SU-DHL-6 (cell line): ENCODE measurements around the gene PLEKHH2.
"Not testable (repeated sequence)": the region's sequence is repeated elsewhere in the genome, so short reads cannot be mapped to it uniquely, and the experiment has no call there.

Source experiments
- H2AFZ ChIP-seq: fragments of 200-600 bp; sonication (generic); 2 replicates; pipeline ENCODE4 v1.6.1; 2014; ENCODE audit warnings: low read depth, mild to moderate bottlenecking, moderate library complexity, mixed read lengths, antibody characterized with exemption, low read length; ENCODE audit not compliant: severe bottlenecking
- H3F3A ChIP-seq: fragments of 200-600 bp; shearing (Covaris generic); 2 replicates; pipeline ENCODE4 v1.6.0; 2016; ENCODE audit warnings: antibody characterized with exemption, mild to moderate bottlenecking; ENCODE audit not compliant: insufficient read depth
- H3K27ac ChIP-seq: fragments of 200-600 bp; sonication (generic); 2 replicates; pipeline ENCODE4 v1.5.1; 2016; ENCODE audit warnings: low read depth, mild to moderate bottlenecking, low read length, moderate library complexity, mixed read lengths
- H3K27me3 ChIP-seq: fragments of 200-600 bp; sonication (generic), shearing (Covaris generic); 2 replicates; pipeline ENCODE4 v1.6.0; 2014; ENCODE audit warnings: mild to moderate bottlenecking, low read length
- H3K36me3 ChIP-seq: fragments of 200-600 bp; sonication (generic); 2 replicates; pipeline ENCODE4 v1.6.1; 2014; ENCODE audit warnings: mild to moderate bottlenecking, low read length, mixed read lengths
- H3K4me2 ChIP-seq: fragments of 300-600, 200-600 bp; shearing (Covaris generic), sonication (generic); 2 replicates; pipeline ENCODE4 v1.6.0; 2014; ENCODE audit warnings: low read length, low read depth, mild to moderate bottlenecking; ENCODE audit not compliant: poor library complexity, severe bottlenecking
- H3K4me3 ChIP-seq: fragments of 200-600 bp; sonication (generic); 2 replicates; pipeline ENCODE4 v1.5.1; 2014; ENCODE audit warnings: antibody characterized with exemption, low read length, mild to moderate bottlenecking, mixed read lengths; ENCODE audit not compliant: insufficient read depth, poor library complexity, severe bottlenecking
- H3K79me2 ChIP-seq: fragments of 200-600 bp; sonication (generic); 2 replicates; pipeline ENCODE4 v1.6.1; 2014; ENCODE audit warnings: mild to moderate bottlenecking, low read length, moderate library complexity; ENCODE audit not compliant: insufficient read depth
- H3K9ac ChIP-seq: fragments of 200-600 bp; sonication (generic); 2 replicates; pipeline ENCODE4 v1.7.0; 2014; ENCODE audit warnings: mild to moderate bottlenecking, low read length
- H3K9me2 ChIP-seq: fragments of 200-600 bp; sonication (generic); replicated peaks from 2 replicates; pipeline ENCODE4 v1.6.1; 2014; ENCODE audit warnings: low read length; ENCODE audit not compliant: insufficient read depth
- H3K9me3 ChIP-seq: fragments of 200-600 bp; sonication (generic); 2 replicates; pipeline ENCODE4 v1.6.1; 2014; ENCODE audit warnings: low read length, mixed read lengths; ENCODE audit not compliant: insufficient read depth
- H4K20me1 ChIP-seq: fragments of 200-600 bp; sonication (generic); 2 replicates; pipeline ENCODE4 v1.6.1; 2014; ENCODE audit warnings: low read depth, mild to moderate bottlenecking, antibody characterized with exemption, low read length, moderate library complexity, mixed read lengths
- CTCF ChIP-seq: fragments of 200-600 bp; sonication (generic); IDR thresholded peaks from one replicate; pipeline ENCODE4 v1.5.1; 2017; ENCODE audit warnings: antibody characterized with exemption, mild to moderate bottlenecking, low read length, moderate library complexity; ENCODE audit not compliant: insufficient read depth, poor library complexity, severe bottlenecking
- EZH2phosphoT487 ChIP-seq: fragments of 200-600 bp; sonication (generic), shearing (Covaris generic); conservative IDR thresholded peaks from 2 replicates; pipeline ENCODE4 v1.6.1; 2018; ENCODE audit warnings: mild to moderate bottlenecking, antibody characterized with exemption, low read length, moderate library complexity, mixed read lengths

PLEKHH2 gene

GRCh38 chr2:43631618-43632317 lies 5.3 kb upstream of the PLEKHH2 start:
- Histone ChIP-seq H3K36me3 (no peaks in the 10 kb centered on the region), H3K4me3 (no peak overlapping the region), H4K20me1 (no peaks in the 10 kb centered on the region), H3K79me2 (no peaks in the 10 kb centered on the region), H3K9ac (no peak overlapping the region), H3K9me2 (no peaks in the 10 kb centered on the region), H3F3A (no peaks in the 10 kb centered on the region), H2AFZ (no peak overlapping the region), H3K27ac (no peak overlapping the region), H3K9me3 (no peaks in the 10 kb centered on the region), H3K27me3 (no peaks in the 10 kb centered on the region), H3K4me2 (no peak overlapping the region)
- no peak for TF ChIP-seq CTCF
- no peak for TF ChIP-seq EZH2phosphoT487

GRCh38 chr2:43634604-43635306 lies 2.3 kb upstream of the PLEKHH2 start:
- Histone ChIP-seq H3K9me3 (peaks cover 4% of the 10 kb centered on the region; the same call in 1 of the 2 replicates), H3K4me3 (no peak overlapping the region), H2AFZ (no peak overlapping the region), H3K36me3 (no peaks in the 10 kb centered on the region), H3F3A (no peaks in the 10 kb centered on the region), H3K79me2 (no peaks in the 10 kb centered on the region), H3K27ac (no peak overlapping the region), H3K4me2 (no peak overlapping the region), H4K20me1 (no peaks in the 10 kb centered on the region), H3K9me2 (no peaks in the 10 kb centered on the region), H3K27me3 (no peaks in the 10 kb centered on the region), H3K9ac (no peak overlapping the region)
- TF ChIP-seq CTCF (no peak), EZH2phosphoT487 (no peak)

- not testable (repeated sequence) for H3K4me3 ChIP-seq, H3F3A ChIP-seq, H3K9me2 ChIP-seq, H3K4me2 ChIP-seq, H3K27me3 ChIP-seq, H2AFZ ChIP-seq, H3K36me3 ChIP-seq, H4K20me1 ChIP-seq, H3K27ac ChIP-seq, H3K9ac ChIP-seq, H3K79me2 ChIP-seq, H3K9me3 ChIP-seq
Measured at GRCh38 chr2:43636153-43636552, 907 bp upstream of the PLEKHH2 start.

- Histone ChIP-seq H3K9me3 (peaks cover 4% of the 10 kb centered on the region; the same call in 1 of the 2 replicates), H2AFZ (peak overlapping the region; percentile 67), H3K27ac (no peak overlapping the region), H3F3A (no peaks in the 10 kb centered on the region), H3K36me3 (no peaks in the 10 kb centered on the region), H3K4me2 (peak overlapping the region; percentile 37), H3K27me3 (no peaks in the 10 kb centered on the region), H3K9ac (no peak overlapping the region), H3K4me3 (peak overlapping the region; percentile 19), H4K20me1 (no peaks in the 10 kb centered on the region), H3K9me2 (no peaks in the 10 kb centered on the region), H3K79me2 (no peaks in the 10 kb centered on the region)
- TF ChIP-seq EZH2phosphoT487 (no peak), CTCF (no peak)
Measured at GRCh38 chr2:43636621-43637020, 439 bp upstream of the PLEKHH2 start.
